Measurements from ENCODE around the gene TNRC18.
"Not testable (repeated sequence)": the region's sequence is repeated elsewhere in the genome, so short reads cannot be mapped to it uniquely, and the experiment has no call there.

The TNRC18 gene, protein sequence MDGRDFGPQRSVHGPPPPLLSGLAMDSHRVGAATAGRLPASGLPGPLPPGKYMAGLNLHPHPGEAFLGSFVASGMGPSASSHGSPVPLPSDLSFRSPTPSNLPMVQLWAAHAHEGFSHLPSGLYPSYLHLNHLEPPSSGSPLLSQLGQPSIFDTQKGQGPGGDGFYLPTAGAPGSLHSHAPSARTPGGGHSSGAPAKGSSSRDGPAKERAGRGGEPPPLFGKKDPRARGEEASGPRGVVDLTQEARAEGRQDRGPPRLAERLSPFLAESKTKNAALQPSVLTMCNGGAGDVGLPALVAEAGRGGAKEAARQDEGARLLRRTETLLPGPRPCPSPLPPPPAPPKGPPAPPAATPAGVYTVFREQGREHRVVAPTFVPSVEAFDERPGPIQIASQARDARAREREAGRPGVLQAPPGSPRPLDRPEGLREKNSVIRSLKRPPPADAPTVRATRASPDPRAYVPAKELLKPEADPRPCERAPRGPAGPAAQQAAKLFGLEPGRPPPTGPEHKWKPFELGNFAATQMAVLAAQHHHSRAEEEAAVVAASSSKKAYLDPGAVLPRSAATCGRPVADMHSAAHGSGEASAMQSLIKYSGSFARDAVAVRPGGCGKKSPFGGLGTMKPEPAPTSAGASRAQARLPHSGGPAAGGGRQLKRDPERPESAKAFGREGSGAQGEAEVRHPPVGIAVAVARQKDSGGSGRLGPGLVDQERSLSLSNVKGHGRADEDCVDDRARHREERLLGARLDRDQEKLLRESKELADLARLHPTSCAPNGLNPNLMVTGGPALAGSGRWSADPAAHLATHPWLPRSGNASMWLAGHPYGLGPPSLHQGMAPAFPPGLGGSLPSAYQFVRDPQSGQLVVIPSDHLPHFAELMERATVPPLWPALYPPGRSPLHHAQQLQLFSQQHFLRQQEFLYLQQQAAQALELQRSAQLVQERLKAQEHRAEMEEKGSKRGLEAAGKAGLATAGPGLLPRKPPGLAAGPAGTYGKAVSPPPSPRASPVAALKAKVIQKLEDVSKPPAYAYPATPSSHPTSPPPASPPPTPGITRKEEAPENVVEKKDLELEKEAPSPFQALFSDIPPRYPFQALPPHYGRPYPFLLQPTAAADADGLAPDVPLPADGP (N-terminal part only)

GRCh38 chr7:5423306-5423975 is at the start of gene TNRC18:
Gene TNRC18 (minus strand): TSS chr7:5423834. CDS start chr7:5421246, 2,588 bp downstream.
- no peak for DNase-seq (ENCODE audit: low spot score)

GRCh38 chr7:5472432-5473315 is 49.0 kb upstream of the TNRC18 start:
- DNase-seq (ENCODE audit: low spot score): no peak

GRCh38 chr7:5471623-5472022 is 48.0 kb upstream of the TNRC18 start:
- DNase-seq (ENCODE audit: low spot score): not testable (repeated sequence)

DNA sequence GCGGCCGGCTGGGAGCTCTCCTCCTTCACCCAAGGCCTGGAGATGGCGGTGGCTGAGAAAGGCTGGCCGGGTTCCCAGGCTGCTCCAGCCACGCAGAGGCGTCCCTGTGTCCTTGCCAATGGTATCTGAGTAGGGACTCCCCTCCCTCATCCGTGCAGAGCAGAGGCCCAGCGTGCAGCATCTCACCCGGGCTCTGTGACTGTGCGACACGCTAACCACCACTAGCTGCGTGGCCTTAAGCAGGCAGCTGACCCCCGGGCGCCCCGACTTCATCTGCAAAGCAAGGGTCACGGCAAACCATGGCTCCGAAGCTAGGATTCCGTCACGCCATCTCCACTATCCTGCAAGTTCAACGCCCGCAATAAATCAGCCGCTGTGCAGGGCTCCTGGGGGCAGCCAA is 47.2 kb upstream of the TNRC18 start:
- no peak for DNase-seq (ENCODE audit: low spot score)

GRCh38 chr7:5470167-5470532 is 46.5 kb upstream of the TNRC18 start:
- no peak for DNase-seq (ENCODE audit: low spot score)

GRCh38 chr7:5469375-5470166 is 45.9 kb upstream of the TNRC18 start:
- no peak for DNase-seq (ENCODE audit: low spot score)

GRCh38 chr7:5467645-5468044 is 44.0 kb upstream of the TNRC18 start:
- no peak for DNase-seq (ENCODE audit: low spot score)

GRCh38 chr7:5466551-5466950 is 42.9 kb upstream of the TNRC18 start:
- no peak for DNase-seq (ENCODE audit: low spot score)

DNA sequence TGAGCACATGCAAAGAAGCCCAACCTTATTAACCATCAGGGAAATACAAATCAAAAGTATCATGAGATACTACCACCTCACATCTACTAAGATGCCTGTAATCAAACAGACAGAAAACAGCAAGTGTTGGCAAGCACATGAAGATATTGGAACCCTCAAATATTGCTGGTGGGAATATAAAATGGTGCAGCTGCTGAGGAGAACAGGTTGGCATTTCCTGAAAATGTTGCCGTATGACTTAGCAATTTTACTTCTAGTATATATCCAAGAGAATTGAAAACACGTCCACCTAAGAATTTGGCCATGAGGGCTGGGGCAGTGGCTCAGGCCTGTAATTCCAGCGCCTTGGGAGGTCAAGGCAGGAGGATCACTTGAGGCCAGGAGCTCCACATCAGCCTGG is 39.4 kb upstream of the TNRC18 start:
- no peak for DNase-seq (ENCODE audit: low spot score)

GRCh38 chr7:5462216-5462615 is 38.6 kb upstream of the TNRC18 start:
- no peak for DNase-seq (ENCODE audit: low spot score)

GRCh38 chr7:5458921-5459480 is 35.4 kb upstream of the TNRC18 start:
- no peak for DNase-seq (ENCODE audit: low spot score)

DNA sequence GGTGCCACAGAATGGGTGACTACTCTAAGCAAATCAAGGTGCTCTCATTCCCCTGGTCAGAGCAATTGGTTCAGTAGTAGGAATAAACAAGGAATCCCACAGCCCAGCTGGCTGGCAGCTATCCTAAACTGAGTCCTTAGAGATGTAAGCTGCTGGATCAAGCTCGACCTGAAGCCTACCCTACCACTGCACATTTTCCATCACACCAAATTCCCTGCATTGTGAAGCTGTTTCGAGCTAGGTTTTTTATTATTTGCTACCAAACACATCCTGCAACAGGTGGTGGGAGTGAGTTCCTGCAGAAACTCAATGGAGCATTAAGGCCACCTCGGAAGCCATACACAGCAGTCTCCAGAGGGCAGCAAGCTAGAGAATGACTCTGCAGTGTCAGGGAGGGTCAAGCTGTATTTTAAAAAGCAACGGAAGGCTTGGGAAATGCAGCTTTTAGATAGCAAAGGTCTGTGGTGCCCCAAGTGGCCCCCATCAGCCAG is 33.7 kb upstream of the TNRC18 start:
- DNase-seq (ENCODE audit: low spot score): no peak

- DNase-seq (ENCODE audit: low spot score): no peak
Measured at GRCh38 chr7:5456409-5456808, 32.8 kb upstream of the TNRC18 start.

DNA sequence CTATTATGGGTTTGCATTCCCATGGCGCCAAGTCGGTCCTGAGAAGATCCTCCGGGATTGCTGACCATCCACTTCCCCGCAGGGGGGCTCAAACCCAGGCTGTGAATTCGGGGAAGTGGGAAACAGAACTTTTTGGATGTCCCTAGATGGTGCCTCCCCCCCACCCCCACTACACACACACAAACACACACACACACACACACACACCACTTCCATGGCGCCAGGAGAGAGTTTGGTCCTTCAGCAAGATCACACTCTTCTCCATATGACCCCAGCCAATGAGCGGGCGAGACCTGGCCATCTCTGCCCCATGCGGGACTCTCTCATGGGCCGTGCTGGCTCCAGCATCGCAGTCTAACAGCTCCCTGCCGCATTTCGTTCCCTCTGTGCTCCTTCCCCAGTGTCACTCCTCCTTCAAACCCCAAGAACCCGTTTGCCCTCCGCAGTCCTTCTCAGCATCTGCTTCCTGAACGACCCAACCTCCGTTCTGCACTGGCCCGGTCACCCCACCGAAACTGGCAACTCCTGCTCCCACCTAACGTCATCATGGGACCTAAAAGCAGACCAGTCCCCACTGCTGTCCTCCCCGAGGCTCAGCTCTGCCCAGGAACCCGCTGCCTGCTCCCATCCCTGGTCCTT is 32.1 kb upstream of the TNRC18 start:
- DNase-seq (ENCODE audit: low spot score): no peak

DNA sequence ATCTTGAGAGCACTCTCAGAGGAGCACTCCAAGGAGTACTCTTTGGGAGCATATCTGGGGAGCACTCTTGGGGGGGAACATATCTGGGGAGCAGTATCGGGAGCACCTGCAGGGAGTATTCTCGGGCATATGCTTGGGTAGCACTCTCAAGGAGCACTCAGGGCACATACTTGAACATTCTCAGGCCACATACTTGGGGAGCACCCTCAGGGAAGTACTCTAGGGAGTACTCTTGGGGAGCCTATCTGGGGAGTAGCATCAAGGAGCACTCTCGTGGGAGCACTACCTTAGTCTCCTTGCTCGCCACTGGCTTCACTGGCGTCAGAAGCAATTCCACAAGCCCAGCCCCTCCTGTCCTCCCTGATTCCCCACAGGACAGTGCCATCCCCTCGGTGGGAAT is 31.5 kb upstream of the TNRC18 start:
- no peak for DNase-seq (ENCODE audit: low spot score)

DNA sequence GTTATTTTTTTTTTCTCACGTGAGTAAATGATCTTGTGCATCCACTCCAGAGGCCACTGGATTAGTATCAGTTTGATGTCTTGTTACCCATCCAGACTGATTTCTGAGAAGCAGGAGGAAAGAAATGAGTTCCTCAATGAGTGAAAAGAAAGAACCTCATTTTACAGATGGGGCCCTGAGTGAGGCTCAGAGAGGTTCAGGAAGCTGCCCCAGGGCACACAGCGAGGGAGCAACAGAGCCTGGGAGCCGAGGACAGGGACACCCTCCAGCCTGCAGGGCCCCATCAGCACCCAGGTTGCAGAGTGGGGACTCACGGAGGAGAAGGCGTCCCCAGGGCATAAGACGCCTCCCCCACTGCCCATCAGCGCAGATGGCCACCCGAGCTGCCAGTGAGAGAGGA is 30.9 kb upstream of the TNRC18 start:
- no peak for DNase-seq (ENCODE audit: low spot score)

DNA sequence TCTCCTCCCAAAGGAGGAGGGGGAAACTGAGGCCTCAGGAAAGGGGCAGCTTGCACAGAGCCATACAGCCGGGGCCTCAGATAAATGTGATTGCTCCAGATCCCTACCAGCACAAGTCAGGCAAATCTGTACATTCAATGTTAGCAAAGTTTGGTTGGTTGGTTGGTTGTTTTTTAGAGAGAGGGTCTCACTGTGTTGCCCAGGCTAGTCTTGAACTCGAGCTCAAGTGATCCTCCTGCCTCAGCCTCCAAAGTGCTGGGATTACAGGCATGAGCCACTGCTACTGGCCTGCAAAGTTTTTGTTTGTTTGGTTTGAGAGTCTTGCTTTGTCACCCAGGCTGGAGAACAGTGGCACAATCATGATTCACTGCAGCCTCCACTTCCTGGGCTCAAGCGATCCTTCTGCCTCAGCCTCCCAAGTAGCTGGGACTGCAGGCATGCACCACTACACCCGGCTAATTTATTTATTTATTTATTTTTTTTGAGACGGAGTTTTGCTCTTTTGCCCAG is 30.0 kb upstream of the TNRC18 start:
- no peak for DNase-seq (ENCODE audit: low spot score)

GRCh38 chr7:5452937-5453540 is 29.4 kb upstream of the TNRC18 start:
- DNase-seq (ENCODE audit: low spot score): no peak

DNA sequence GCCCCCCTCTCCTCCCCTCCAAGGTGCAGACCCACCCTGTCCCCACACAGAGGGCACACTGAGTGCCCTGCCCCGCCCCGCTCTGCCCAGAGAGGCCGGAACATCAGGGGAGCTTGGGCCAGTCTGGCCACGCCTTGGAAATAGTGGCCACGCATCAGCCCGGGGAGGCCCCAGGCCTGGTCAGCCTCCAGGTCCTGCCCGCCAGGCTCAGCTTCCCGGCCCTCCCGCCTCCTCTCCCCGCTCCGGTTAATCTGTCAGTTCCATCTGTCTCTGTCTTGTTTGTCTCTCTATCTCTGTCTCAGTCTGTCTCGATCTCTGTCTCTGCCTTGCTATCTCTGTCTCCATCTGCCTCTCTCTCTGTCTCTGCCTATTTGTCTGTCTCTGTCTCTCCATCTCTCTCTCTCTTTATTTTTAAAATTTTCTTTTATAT is 28.9 kb upstream of the TNRC18 start:
- no peak for DNase-seq (ENCODE audit: low spot score)

Measured in SW480 (cell line).